Left lung (tissue), 10 donors: ENCODE results near the gene ARFGAP3. TPM values are rescaled to one million over a fixed set of nuclear protein-coding genes. Genes with fewer than 3 reads are reported as not detected.

ENCODE experiments used
- ATAC-seq: fragments of 200-7000 bp; cut with Tn5 transposase; one replicate; pipeline ENCODE4 v1.9.1; 2020; ENCODE audit warnings: moderate library complexity
- DNase-seq, 4 donors: peaks; one replicate each; pipeline ENCODE4 v3.0.0-alpha.2; 2013 to 2020
- H3K27ac ChIP-seq, 2 donors: fragments of 200-600 bp; sonication (generic) in 1 of 2; one replicate each; pipeline versions ENCODE4 v1.5.0 to v1.8.0; 2020 to 2021
- H3K27me3 ChIP-seq, 2 donors: fragments of 200-600 bp; sonication (generic) in 1 of 2; one replicate each; pipeline versions ENCODE4 v1.5.0 to v1.8.0; 2020 to 2021
- H3K36me3 ChIP-seq, 2 donors: fragments of 200-600 bp; sonication (generic) in 1 of 2; one replicate each; pipeline versions ENCODE4 v1.5.0 to v1.8.0; 2020 to 2021
- H3K4me1 ChIP-seq, 2 donors: fragments of 200-600 bp; one replicate each; pipeline ENCODE4 v1.8.0; 2021
- H3K4me3 ChIP-seq, 2 donors: fragments of 200-600 bp; sonication (generic) in 1 of 2; one replicate each; pipeline versions ENCODE4 v1.5.0 to v1.8.0; 2020 to 2021; ENCODE audit warnings: mild to moderate bottlenecking in 1 of 2
- H3K9me3 ChIP-seq, 2 donors: fragments of 200-600 bp; sonication (generic) in 1 of 2; one replicate each; pipeline versions ENCODE4 v1.5.0 to v1.8.0; 2020 to 2021
- intact Hi-C, 2 donors: fragments of 100-400 bp; cut with DNase I; formaldehyde crosslinking; loops; one replicate each; pipeline versions ENCODE4 v1.11.2 to v1.14.2; 2022
- polyA plus RNA-seq, 6 donors: library from polyadenylated mRNA; unstranded; fragments of 120-200 nt; gene quantifications; one replicate each; pipeline ENCODE4 v1.2.1, GENCODE V29; 2013; ENCODE audit not compliant: insufficient read length in 6 of 6
- total RNA-seq, 2 donors: library from RNA; stranded (reverse); fragmentation: NEBNext Ultra II Directional; extraction: Animal tissue kit (Norgen Biotek cat#: 25700); gene quantifications; one replicate each; pipeline ENCODE4 v1.2.1, GENCODE V29; 2021
- TF ChIP-seq, protein P1 (sequence below), 2 donors: fragments of 200-600 bp; sonication (generic) in 1 of 2; IDR thresholded peaks; one replicate each; pipeline versions ENCODE4 v1.5.0 to v1.8.0; 2021; ENCODE audit warnings: antibody characterized with exemption in 2 of 2
- donor health status: DM: no; HTN: yes; CAD: no.
- donor health status: DM: no; HTN: no; CAD: no.

Gene ARFGAP3
- total and polyA plus RNA-seq, 8 donors: 42.4 to 58.1 (median 49.6) TPM

- Histone ChIP-seq H3K27ac (no peak overlapping the region), H3K9me3 (no peaks in the 10 kb centered on the region), H3K4me3 (no peak overlapping the region), H3K27me3 (no peaks in the 10 kb centered on the region), H3K4me1 (peaks cover 0 to 39% of the 10 kb centered on the region in 2 donors), H3K36me3 (peaks cover 0 to 23% of the 10 kb centered on the region in 2 donors)
- intact Hi-C loops: loop anchor here in 1 of 2 donors (10.0 kb wide), 1 partner anchor 169 kb away; no protein-coding TSS in a partner anchor
- no peak for DNase-seq
- ATAC-seq: no peak
- TF ChIP-seq, protein P1, sequence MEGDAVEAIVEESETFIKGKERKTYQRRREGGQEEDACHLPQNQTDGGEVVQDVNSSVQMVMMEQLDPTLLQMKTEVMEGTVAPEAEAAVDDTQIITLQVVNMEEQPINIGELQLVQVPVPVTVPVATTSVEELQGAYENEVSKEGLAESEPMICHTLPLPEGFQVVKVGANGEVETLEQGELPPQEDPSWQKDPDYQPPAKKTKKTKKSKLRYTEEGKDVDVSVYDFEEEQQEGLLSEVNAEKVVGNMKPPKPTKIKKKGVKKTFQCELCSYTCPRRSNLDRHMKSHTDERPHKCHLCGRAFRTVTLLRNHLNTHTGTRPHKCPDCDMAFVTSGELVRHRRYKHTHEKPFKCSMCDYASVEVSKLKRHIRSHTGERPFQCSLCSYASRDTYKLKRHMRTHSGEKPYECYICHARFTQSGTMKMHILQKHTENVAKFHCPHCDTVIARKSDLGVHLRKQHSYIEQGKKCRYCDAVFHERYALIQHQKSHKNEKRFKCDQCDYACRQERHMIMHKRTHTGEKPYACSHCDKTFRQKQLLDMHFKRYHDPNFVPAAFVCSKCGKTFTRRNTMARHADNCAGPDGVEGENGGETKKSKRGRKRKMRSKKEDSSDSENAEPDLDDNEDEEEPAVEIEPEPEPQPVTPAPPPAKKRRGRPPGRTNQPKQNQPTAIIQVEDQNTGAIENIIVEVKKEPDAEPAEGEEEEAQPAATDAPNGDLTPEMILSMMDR (IDR thresholded peaks at IDR 0.05): no peak
These were observed 9.0 kb upstream of the ARFGAP3 start for GRCh38 chr22:42866100-42866499.

DNA sequence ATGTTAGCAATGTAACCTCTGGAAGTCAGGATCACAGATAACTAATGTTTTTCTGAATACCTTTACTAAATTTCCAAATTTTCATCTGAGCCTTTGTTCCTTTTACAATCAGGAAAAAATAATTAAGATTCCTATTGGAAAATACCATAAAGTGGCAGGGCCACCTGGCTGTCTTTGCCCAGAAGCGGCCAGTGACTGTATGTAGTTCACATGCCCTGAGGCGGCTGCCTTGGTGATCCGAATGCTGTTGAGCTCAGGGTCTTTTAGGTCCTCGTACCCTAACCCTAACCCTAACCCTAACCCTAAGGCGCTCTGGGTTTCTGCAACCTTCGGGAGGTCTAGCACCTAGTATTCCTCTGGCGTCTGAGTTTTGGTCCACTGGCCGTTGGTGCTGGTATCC lies 8.5 kb upstream of the ARFGAP3 start:
- intact Hi-C loops: loop anchor here in 1 of 2 donors (10.0 kb wide), 1 partner anchor 169 kb away; no protein-coding TSS in a partner anchor
- Histone ChIP-seq H3K36me3 (peaks cover 0 to 17% of the 10 kb centered on the region in 2 donors), H3K27me3 (no peaks in the 10 kb centered on the region), H3K9me3 (no peaks in the 10 kb centered on the region), H3K4me1 (peaks cover 0 to 39% of the 10 kb centered on the region in 2 donors), H3K27ac (no peak overlapping the region), H3K4me3 (no peak overlapping the region)
- ATAC-seq (no peak), DNase-seq (no peak)
- TF ChIP-seq, protein P1 (IDR thresholded peaks at IDR 0.05): no peak

GRCh38 chr22:42863349-42863961 lies 6.4 kb upstream of the ARFGAP3 start:
- no peaks in the 10 kb centered on the region for H3K36me3 ChIP-seq
- H3K27me3 ChIP-seq: no peaks in the 10 kb centered on the region
- TF ChIP-seq, protein P1 (IDR thresholded peaks at IDR 0.05): no peak
- DNase-seq: no peak
- peaks cover 0 to 29% of the 10 kb centered on the region in 2 donors for H3K4me1 ChIP-seq
- no peak for ATAC-seq
- intact Hi-C loops: loop anchor here in 1 of 2 donors (10.0 kb wide), 1 partner anchor 171 kb away; no protein-coding TSS in a partner anchor
- peak overlapping the region in 1 of 2 donors; percentile 77 for H3K27ac ChIP-seq
- no peak overlapping the region for H3K4me3 ChIP-seq
- H3K9me3 ChIP-seq: no peaks in the 10 kb centered on the region

DNA sequence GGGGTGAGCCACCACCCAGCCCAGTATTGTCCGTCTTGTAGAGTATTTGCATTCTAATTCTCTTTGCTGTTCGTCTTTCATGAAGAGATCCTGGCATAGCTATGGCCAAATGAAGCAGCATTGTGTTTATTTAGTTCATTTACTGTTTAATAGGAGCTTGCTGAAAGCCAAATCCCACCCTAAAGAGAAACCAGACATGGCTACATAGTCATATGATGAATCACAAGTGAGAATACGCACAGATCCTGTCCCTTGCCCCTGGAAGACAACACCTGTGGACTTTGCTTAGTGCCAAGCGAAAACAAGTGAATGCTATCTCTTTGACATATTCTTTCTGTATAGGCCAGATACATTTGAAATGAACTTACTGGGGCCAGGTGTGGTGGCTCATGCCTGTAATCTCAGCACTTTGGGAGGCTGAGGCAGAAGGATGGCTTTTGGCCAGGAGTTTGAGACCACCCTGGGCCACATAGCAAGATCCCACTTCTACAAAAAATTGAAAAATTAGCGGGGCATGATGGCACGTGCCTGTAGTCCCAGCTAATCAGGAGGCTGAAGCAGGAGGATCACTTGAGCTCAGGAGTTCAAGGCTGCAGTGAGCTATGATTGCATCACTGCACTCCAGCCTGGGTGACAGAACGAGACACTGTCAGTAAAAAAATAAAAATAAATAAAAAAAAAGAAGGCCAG lies 5.1 kb upstream of the ARFGAP3 start:
- H3K9me3 ChIP-seq: no peaks in the 10 kb centered on the region
- H3K36me3 ChIP-seq: no peaks in the 10 kb centered on the region
- intact Hi-C loops: loop anchor here in 1 of 2 donors (10.0 kb wide), 1 partner anchor 173 kb away; no protein-coding TSS in a partner anchor
- DNase-seq (no peak), ATAC-seq (no peak)
- no peak overlapping the region for H3K4me3 ChIP-seq
- peaks cover 0 to 27% of the 10 kb centered on the region in 2 donors for H3K4me1 ChIP-seq
- no peak overlapping the region for H3K27ac ChIP-seq
- TF ChIP-seq, protein P1 (IDR thresholded peaks at IDR 0.05): no peak
- no peaks in the 10 kb centered on the region for H3K27me3 ChIP-seq

GRCh38 chr22:42860968-42861367 lies 3.9 kb upstream of the ARFGAP3 start:
- intact Hi-C loops: loop anchor here in 1 of 2 donors (10.0 kb wide), 1 partner anchor 174 kb away; no protein-coding TSS in a partner anchor
- DNase-seq (no peak), ATAC-seq (no peak)
- Histone ChIP-seq H3K27ac (no peak overlapping the region), H3K4me1 (peaks cover 2 to 25% of the 10 kb centered on the region in 2 donors), H3K4me3 (no peak overlapping the region), H3K36me3 (no peaks in the 10 kb centered on the region), H3K27me3 (no peaks in the 10 kb centered on the region), H3K9me3 (no peaks in the 10 kb centered on the region)
- TF ChIP-seq, protein P1 (IDR thresholded peaks at IDR 0.05): no peak
